AG04449 (cell line): ENCODE results near the gene TRMT44.

Experiments used
- CTCF ChIA-PET: fragments of 350-600 bp; formaldehyde crosslinking; extraction: SDS; loops from one replicate; lab custom pipeline; 2021; ENCODE audit warnings: antibody characterized with exemption; lab: Yijun Ruan, JAX
- POLR2A ChIA-PET: fragments of 400-600, 350-600 bp; formaldehyde crosslinking; extraction: SDS; loops from one replicate; lab custom pipeline; 2020; ENCODE audit warnings: antibody characterized with exemption, inconsistent platforms; lab: Yijun Ruan, JAX
- DNase-seq: peaks from one replicate; pipeline ENCODE4 v3.0.0-alpha.2; 2010; ENCODE audit warnings: low read depth, low spot score
- H3K4me3 ChIP-seq: 2 replicates; pipeline ENCODE4 v1.5.1; 2011; ENCODE audit warnings: low read depth, mild to moderate bottlenecking, control low read depth, low read length
- CTCF ChIP-seq: IDR thresholded peaks from one replicate; pipeline ENCODE4 v1.5.1; 2011; ENCODE audit warnings: mild to moderate bottlenecking, moderate library complexity, low read length, control low read depth, inconsistent platforms; ENCODE audit not compliant: insufficient read depth; ENCODE audit errors: missing control alignments

The TRMT44 gene

GRCh38 chr4:8505229-8505628 is 64.7 kb downstream of the TRMT44 start:
- TF ChIP-seq CTCF: no peak
- no peak for DNase-seq
- CTCF ChIA-PET: no interaction called here
- POLR2A ChIA-PET: no interaction called here
- H3K4me3 ChIP-seq: no peak overlapping the region

GRCh38 chr4:8506006-8506372 is 65.4 kb downstream of the TRMT44 start:
- TF ChIP-seq CTCF: no peak
- no peak for DNase-seq
- CTCF ChIA-PET: no interaction called here
- POLR2A ChIA-PET: no interaction called here
- H3K4me3 ChIP-seq: no peak overlapping the region

DNA sequence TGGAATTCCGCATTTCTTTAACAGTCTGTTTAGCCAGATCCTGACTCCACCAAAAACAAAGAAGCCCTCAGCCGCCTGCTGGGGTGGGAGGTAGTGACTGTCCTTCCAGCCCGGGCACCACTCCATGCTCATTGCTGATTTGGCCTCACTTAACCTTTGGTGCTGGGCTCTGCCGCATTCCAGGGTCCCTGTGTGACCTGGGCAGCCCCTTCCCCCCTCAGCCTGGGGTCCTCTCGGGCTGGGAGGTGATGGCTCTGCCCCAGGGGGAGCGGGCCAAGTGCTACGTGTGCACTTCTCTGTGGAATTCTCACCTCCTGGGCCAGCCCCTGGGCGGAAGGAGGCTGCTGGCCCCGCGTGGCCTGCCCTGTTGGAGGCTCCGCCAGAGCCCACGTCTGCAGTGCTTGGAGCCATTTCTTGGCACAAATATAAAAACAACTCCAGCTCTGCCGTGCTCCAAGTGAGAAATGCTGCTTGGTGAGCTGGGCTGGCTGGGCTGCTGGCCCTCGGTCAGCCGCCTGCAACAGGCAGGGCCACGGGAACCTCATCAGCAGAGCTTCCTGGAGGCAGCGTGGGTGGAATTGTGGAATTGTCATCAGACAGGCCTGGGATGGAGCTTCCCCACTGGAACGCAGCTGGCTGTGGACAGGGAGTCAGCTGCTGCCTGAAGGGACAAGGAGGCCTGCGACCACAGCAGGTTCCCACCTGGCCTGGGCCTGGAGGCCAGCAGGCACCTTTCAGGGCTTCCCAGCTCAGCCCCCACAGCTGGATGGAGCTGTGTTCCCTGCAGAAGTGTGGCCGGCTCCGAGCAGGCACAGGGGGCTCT is 66.0 kb downstream of the TRMT44 start:
- ChIA-PET POLR2A (interaction anchor here (0.5 to 1.0 kb wide), 2 partner anchors 34 to 226 kb away, joined by 3 to 4 read pairs; no protein-coding TSS in a partner anchor), CTCF (no interaction called here)
- H3K4me3 ChIP-seq: no peak overlapping the region
- no peak for TF ChIP-seq CTCF
- DNase-seq: no peak

- no peak overlapping the region for H3K4me3 ChIP-seq
- no peak for DNase-seq
- ChIA-PET CTCF (no interaction called here), POLR2A (interaction anchor here (0.5 to 1.0 kb wide), 2 partner anchors 35 to 226 kb away, joined by 3 to 4 read pairs; no protein-coding TSS in a partner anchor)
- TF ChIP-seq CTCF: no peak
Observed at GRCh38 chr4:8507196-8507570, 66.6 kb downstream of the TRMT44 start.

GRCh38 chr4:8507624-8508023 is 67.0 kb downstream of the TRMT44 start:
- H3K4me3 ChIP-seq: no peak overlapping the region
- ChIA-PET CTCF (no interaction called here), POLR2A (no interaction called here)
- TF ChIP-seq CTCF: no peak
- no peak for DNase-seq

DNA sequence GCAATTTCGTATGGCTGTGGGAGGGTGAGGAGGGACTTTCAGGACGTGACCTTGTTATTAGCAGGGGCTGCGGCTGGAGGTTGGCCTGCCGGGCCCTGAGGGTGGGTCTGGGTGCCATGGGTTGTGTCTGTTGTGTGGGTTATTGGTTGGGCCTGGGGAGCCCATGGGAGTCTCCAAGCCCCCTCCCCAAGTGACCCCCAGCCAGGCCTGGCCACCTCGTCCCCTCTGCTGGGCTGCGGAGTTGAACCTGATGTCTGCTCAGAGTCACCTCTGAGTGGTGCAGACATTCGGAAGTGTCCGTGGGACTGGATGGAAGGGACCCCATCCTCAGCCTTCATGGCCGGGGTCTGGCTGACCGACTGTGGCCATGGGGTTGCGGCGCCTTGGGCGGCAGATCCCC is 67.7 kb downstream of the TRMT44 start:
- no peak for DNase-seq
- H3K4me3 ChIP-seq: no peak overlapping the region
- CTCF ChIA-PET: no interaction called here
- POLR2A ChIA-PET: no interaction called here
- no peak for TF ChIP-seq CTCF
